ENCODE results near the gene IRAK4. TPM values are rescaled to one million over a fixed set of nuclear protein-coding genes. Genes with fewer than 3 reads are reported as not detected.

Gene IRAK4
- total RNA-seq (15.9 and 21.9 TPM in 2 replicates), polyA plus RNA-seq (5.1 and 9.0 TPM in 2 replicates)

DNA sequence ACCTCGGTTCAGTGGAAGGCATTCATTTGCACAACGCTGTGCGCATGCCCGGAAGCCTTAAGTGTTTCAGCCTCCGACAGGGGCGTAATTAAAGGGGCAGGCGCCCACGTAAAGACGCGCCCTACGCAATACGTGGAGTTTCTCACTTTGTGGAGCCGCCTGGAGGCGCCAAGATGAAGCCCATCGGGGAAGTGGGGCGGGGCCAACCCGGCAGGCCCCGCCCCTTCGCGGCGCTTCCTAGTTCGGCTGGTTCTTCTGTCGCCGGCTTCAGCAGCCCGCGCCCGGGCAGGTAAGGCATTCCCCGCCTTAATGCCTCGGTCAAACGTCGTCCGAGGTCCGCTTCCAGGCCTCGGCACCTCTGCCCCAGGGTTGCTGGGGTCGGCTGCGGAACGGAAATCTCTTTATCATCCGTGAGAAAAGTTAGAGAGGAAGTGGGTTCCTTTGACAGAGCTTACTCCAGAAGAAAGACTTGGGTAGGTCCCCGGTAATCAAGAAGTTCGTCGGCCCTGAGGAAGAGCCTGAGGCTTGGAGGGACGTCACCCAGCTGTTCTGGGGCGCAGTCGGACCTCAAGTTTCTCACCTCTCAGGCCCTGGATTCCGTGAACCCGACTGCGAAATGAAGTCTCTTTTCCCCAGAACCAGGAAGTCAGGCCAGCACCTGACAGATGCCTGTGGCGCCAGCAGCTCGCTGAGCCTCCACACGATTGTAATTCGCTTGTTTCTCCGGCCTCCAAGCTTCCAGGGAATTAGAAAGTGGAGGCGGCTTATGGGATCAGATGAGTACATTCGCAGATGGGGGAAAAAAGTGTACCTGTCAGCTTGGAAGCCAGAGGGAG lies at the start of gene IRAK4, which contains the start of gene PUS7L:
TSS of gene IRAK4 (plus strand) at position 224 of the 836 bp plus-strand sequence. CDS start 9,161 bp downstream, outside the sequence.
TSS of gene PUS7L (minus strand) at position 63 of the 836 bp plus-strand sequence. CDS start 3,545 bp downstream, outside the sequence.
- peak within 1 kb of the TSS; percentile 81 for H3K4me3 ChIP-seq
- H3K4me1 ChIP-seq (ENCODE audit: insufficient read depth) = peaks cover 17% of the 10 kb centered on the region
- no peaks in the 10 kb centered on the region for H3K9me2 ChIP-seq (replicated peaks; ENCODE audit: insufficient read depth)
- H4K20me1 ChIP-seq (ENCODE audit: insufficient read depth, poor library complexity, severe bottlenecking) = no peaks in the 10 kb centered on the region
- H3K36me3 ChIP-seq (replicated peaks; ENCODE audit: insufficient read depth, low read depth) = no peaks in the 10 kb centered on the region
- H3K27ac ChIP-seq = peak within 1 kb of the TSS; percentile 95
- peak within 1 kb of the TSS; percentile 85 for H3K4me2 ChIP-seq
- 4% methylated on average over 54 of the region's 54 CpGs for WGBS (ENCODE audit: low lambda C conversion rate, missing lambda C conversion rate)
- no peak for TF ChIP-seq EZH2 (IDR thresholded peaks at IDR 0.05; ENCODE audit: borderline replicate concordance)
- TF ChIP-seq, protein P1, sequence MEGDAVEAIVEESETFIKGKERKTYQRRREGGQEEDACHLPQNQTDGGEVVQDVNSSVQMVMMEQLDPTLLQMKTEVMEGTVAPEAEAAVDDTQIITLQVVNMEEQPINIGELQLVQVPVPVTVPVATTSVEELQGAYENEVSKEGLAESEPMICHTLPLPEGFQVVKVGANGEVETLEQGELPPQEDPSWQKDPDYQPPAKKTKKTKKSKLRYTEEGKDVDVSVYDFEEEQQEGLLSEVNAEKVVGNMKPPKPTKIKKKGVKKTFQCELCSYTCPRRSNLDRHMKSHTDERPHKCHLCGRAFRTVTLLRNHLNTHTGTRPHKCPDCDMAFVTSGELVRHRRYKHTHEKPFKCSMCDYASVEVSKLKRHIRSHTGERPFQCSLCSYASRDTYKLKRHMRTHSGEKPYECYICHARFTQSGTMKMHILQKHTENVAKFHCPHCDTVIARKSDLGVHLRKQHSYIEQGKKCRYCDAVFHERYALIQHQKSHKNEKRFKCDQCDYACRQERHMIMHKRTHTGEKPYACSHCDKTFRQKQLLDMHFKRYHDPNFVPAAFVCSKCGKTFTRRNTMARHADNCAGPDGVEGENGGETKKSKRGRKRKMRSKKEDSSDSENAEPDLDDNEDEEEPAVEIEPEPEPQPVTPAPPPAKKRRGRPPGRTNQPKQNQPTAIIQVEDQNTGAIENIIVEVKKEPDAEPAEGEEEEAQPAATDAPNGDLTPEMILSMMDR (IDR thresholded peaks at IDR 0.05; ENCODE audit: poor library complexity) = peak; percentile 52
- H3K9me3 ChIP-seq (ENCODE audit: low read depth) = no peaks in the 10 kb centered on the region
- DNase-seq (ENCODE audit: low spot score) = peak; percentile 99
- no peaks in the 10 kb centered on the region for H3K27me3 ChIP-seq
- peaks cover 31% of the 10 kb centered on the region for H3K79me2 ChIP-seq
- peak within 1 kb of the TSS; percentile 87 for H2AFZ ChIP-seq

DNA sequence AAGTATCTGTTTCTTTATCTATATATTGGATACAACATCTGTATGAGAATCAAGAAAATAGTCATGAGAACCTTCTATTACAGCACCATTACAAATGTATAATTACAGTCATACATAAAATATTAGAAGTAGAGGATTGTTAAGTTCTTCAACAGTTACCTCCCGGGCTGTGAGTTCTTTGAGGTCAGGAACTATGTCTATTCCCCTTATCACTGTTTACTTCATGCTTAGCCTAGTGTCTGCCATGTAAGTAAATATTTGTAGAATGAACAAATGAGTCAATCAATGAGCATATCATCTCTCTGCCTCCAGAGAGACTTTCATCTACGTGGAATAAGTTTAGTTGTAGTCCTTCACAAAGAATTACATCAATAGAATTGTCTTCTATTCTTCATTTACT lies 47.4 kb upstream of the IRAK4 start:
- Histone ChIP-seq H3K4me1 (ENCODE audit: insufficient read depth) (no peaks in the 10 kb centered on the region), H3K9me2 (replicated peaks; ENCODE audit: insufficient read depth) (no peaks in the 10 kb centered on the region), H3K27me3 (no peaks in the 10 kb centered on the region), H2AFZ (no peak overlapping the region), H3K9me3 (ENCODE audit: low read depth) (no peaks in the 10 kb centered on the region), H3K4me2 (no peak overlapping the region), H3K27ac (no peak overlapping the region), H3K79me2 (no peaks in the 10 kb centered on the region), H3K36me3 (replicated peaks; ENCODE audit: insufficient read depth, low read depth) (no peaks in the 10 kb centered on the region), H3K4me3 (no peak overlapping the region), H4K20me1 (ENCODE audit: insufficient read depth, poor library complexity, severe bottlenecking) (no peaks in the 10 kb centered on the region)
- WGBS (ENCODE audit: low lambda C conversion rate, missing lambda C conversion rate) = 43% methylated on average over 2 of the region's 2 CpGs
- DNase-seq (ENCODE audit: low spot score) = no peak
- no peak for TF ChIP-seq EZH2phosphoT487 (IDR thresholded peaks at IDR 0.05; ENCODE audit: low read depth, severe bottlenecking, unreplicated experiment)
- TF ChIP-seq, protein P1 (IDR thresholded peaks at IDR 0.05; ENCODE audit: poor library complexity) = no peak
- TF ChIP-seq EZH2 (IDR thresholded peaks at IDR 0.05; ENCODE audit: borderline replicate concordance) = no peak

DNA sequence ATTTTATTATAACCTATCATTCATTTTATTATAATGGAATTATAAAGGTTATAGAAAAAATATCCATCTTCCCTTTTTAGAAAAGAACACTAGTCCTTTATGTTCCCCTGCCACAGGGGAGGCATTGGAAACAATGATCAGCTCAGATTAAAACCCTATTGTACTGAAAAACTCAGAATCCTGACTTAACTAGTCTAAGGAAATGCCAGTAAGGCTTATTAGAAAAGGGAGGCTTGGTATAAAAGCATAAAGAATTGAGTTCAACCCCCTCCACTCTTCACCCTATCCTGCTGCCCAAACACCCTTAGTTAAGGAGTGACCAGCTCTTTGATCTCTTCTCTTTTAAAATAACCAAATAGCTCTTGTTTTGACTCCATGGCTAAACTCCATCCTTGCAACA lies 36.1 kb upstream of the IRAK4 start:
- no peak overlapping the region for H3K4me2 ChIP-seq
- no peak overlapping the region for H2AFZ ChIP-seq
- no peak overlapping the region for H3K4me3 ChIP-seq
- H3K4me1 ChIP-seq (ENCODE audit: insufficient read depth) = no peaks in the 10 kb centered on the region
- H3K79me2 ChIP-seq = no peaks in the 10 kb centered on the region
- H3K9me3 ChIP-seq (ENCODE audit: low read depth) = no peaks in the 10 kb centered on the region
- H3K27ac ChIP-seq = no peak overlapping the region
- H3K36me3 ChIP-seq (replicated peaks; ENCODE audit: insufficient read depth, low read depth) = no peaks in the 10 kb centered on the region
- H3K9me2 ChIP-seq (replicated peaks; ENCODE audit: insufficient read depth) = no peaks in the 10 kb centered on the region
- no peak for DNase-seq (ENCODE audit: low spot score)
- H3K27me3 ChIP-seq = no peaks in the 10 kb centered on the region
- TF ChIP-seq EZH2 (IDR thresholded peaks at IDR 0.05; ENCODE audit: borderline replicate concordance) (no peak), EZH2phosphoT487 (IDR thresholded peaks at IDR 0.05; ENCODE audit: low read depth, severe bottlenecking, unreplicated experiment) (no peak)
- TF ChIP-seq, protein P1 (IDR thresholded peaks at IDR 0.05; ENCODE audit: poor library complexity) = no peak
- H4K20me1 ChIP-seq (ENCODE audit: insufficient read depth, poor library complexity, severe bottlenecking) = no peaks in the 10 kb centered on the region

All from hepatocyte (in vitro differentiated cells).